Measurements from ENCODE around the gene CCDC89.

DNA sequence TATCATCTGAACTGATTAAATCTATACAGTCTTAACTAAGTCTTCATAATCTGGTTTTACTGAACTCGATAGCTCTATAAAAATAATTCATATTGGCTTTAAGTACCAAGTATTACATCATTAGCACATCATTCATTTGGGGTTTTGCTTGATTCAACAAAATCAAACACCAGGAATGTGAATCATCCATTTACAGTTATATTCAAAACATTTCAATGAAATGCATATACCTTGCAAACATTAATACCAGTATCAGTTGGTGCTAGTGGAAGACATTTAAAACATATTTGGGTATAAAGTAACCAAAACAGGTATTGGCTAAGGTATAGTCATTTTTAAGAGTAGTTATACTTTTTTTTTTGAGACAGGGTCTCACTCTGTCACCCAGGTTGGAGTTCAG, 12.2 kb upstream of the CCDC89 start:
- TF ChIP-seq, protein P1, sequence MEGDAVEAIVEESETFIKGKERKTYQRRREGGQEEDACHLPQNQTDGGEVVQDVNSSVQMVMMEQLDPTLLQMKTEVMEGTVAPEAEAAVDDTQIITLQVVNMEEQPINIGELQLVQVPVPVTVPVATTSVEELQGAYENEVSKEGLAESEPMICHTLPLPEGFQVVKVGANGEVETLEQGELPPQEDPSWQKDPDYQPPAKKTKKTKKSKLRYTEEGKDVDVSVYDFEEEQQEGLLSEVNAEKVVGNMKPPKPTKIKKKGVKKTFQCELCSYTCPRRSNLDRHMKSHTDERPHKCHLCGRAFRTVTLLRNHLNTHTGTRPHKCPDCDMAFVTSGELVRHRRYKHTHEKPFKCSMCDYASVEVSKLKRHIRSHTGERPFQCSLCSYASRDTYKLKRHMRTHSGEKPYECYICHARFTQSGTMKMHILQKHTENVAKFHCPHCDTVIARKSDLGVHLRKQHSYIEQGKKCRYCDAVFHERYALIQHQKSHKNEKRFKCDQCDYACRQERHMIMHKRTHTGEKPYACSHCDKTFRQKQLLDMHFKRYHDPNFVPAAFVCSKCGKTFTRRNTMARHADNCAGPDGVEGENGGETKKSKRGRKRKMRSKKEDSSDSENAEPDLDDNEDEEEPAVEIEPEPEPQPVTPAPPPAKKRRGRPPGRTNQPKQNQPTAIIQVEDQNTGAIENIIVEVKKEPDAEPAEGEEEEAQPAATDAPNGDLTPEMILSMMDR (IDR thresholded peaks at IDR 0.05): no peak
- no peak for TF ChIP-seq POLR2A (IDR thresholded peaks at IDR 0.05)

Measured in uterus (tissue), 2 donors.